ENCODE data around the gene PPDPF. TPM values are rescaled to one million over a fixed set of nuclear protein-coding genes. Genes with fewer than 3 reads are reported as not detected.

Gene PPDPF, protein sequence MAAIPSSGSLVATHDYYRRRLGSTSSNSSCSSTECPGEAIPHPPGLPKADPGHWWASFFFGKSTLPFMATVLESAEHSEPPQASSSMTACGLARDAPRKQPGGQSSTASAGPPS
- total RNA-seq (2021) (148 and 176 TPM in 2 replicates), Bru-seq, nascent RNA (percentile 66 among the genes with signal in this experiment), BruChase-seq, experiment 1, labeled RNA remaining after a 2-hour chase (percentile 59 among the genes with signal in this experiment), BruChase-seq, experiment 2, labeled RNA remaining after a 6-hour chase (percentile 80 among the genes with signal in this experiment)
- long read RNA-seq, transcript PPDPF-202 (4 exons, 868 nt): major isoform, 41 of 51 reads
- long read RNA-seq, transcript PPDPF-204 (3 exons, 478 nt): minor isoform, 7 of 51 reads
- long read RNA-seq, partial matches to known transcripts: 2 of 51 reads
- long read RNA-seq, other reads (novel, unspliced or antisense): 1 of 51 reads

DNA sequence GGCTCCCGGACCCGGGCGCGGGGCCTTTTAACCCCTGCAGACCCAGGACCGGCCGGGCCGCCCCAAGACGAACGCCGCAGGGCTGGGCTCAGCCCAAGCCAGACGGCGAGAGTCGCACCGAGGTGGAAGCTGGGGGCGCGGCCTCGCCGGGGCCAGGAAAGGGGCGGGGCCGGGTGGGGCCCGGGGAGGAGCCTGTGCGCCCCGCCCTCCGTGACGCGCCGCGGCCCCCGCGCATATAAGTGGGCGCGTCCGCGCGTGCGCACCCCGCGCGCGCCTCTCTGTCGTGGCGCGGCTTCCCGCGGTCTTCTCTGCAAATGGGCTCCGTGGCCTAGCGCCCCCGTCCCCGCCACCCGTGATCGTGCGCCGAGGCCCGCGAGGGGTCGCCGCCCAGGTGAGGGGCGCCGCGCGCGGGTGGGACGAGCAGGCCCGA lies at the start of gene PPDPF:
TSS of gene PPDPF (plus strand) at position 262 of the 430 bp plus-strand sequence. CDS start 544 bp downstream, outside the sequence.
- intact Hi-C loops (cut with micrococcal nuclease; ENCODE audit: unreplicated experiment): no loop called here
- peak within 1 kb of the TSS; percentile 77 for H3K27ac ChIP-seq (ENCODE audit: low read depth, low read length, poor library complexity, severe bottlenecking)
- POLR2A ChIA-PET (ENCODE audit: low non-redundant PET): interaction anchor here (0.6 to 1.0 kb wide), 3 partner anchors 8 to 906 kb away, joined by 3 to 5 read pairs (median 4); partner anchors contain the start of gene STMN3
- CTCF ChIA-PET: interaction anchor here (0.6 kb wide), 2 partner anchors 12 to 464 kb away, joined by 4 to 6 read pairs; no protein-coding TSS in a partner anchor
- H3K36me3 ChIP-seq (ENCODE audit: insufficient read depth, low read length, poor library complexity, severe bottlenecking): peaks cover 23% of the 10 kb centered on the region
- H3K27me3 ChIP-seq (replicated peaks; ENCODE audit: insufficient read depth, low read depth, low read length, poor library complexity): no peaks in the 10 kb centered on the region
- peaks cover 8% of the 10 kb centered on the region for H3K9me3 ChIP-seq (ENCODE audit: low read depth, low read length, poor library complexity, severe bottlenecking)
- DNase-seq (ENCODE audit: low spot score): peak; percentile 84
- TF ChIP-seq, protein P1, sequence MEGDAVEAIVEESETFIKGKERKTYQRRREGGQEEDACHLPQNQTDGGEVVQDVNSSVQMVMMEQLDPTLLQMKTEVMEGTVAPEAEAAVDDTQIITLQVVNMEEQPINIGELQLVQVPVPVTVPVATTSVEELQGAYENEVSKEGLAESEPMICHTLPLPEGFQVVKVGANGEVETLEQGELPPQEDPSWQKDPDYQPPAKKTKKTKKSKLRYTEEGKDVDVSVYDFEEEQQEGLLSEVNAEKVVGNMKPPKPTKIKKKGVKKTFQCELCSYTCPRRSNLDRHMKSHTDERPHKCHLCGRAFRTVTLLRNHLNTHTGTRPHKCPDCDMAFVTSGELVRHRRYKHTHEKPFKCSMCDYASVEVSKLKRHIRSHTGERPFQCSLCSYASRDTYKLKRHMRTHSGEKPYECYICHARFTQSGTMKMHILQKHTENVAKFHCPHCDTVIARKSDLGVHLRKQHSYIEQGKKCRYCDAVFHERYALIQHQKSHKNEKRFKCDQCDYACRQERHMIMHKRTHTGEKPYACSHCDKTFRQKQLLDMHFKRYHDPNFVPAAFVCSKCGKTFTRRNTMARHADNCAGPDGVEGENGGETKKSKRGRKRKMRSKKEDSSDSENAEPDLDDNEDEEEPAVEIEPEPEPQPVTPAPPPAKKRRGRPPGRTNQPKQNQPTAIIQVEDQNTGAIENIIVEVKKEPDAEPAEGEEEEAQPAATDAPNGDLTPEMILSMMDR (conservative IDR thresholded peaks at IDR 0.05; ENCODE audit: low read depth, low read length): no peak
- no peak for TF ChIP-seq EZH2 (IDR thresholded peaks at IDR 0.05; ENCODE audit: borderline replicate concordance, low read depth, low read length, poor library complexity, severe bottlenecking)
- BruUV-seq (replicated peaks): no TSS peak
- H3K4me3 ChIP-seq (ENCODE audit: low read depth, low read length, poor library complexity, severe bottlenecking): peak within 1 kb of the TSS; percentile 67
- H3K4me1 ChIP-seq (ENCODE audit: insufficient read depth, low read length, poor library complexity, severe bottlenecking): peaks cover 6% of the 10 kb centered on the region

DNA sequence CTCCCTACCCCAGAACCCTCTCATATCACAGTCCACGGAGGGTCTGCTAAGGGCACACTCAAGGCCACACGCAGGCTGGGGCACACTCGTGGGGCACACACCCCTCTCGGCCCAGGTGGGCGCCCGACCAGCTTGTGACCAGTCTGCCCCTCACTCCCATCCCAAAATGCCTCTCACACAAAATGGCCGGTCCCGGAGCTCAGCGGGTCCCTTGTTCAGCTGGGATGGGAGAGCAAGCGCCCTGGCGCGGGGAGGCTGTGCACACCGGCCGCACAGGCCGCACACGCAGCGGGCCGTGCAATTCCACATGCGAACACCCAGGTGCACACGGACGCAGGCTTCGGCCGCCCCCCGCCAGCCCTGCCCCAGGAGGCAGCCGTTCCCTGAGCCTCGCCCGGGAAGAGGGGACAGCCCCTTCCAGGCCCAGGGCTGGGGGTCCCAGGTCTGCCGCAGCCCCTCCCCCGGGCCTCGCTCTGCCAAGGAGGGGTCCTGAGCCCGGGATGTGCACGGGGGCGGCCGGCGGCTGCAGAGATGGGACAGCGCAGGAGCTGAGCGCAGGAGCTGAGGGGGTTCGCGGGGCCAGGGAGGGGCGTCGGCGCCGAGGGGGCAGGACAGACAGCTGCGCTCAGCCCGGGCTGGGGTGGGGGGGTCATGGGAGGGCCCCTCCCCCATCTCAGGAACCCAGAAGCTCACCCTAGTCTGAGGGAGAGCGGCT lies 49.4 kb upstream of the PPDPF start:
- POLR2A ChIA-PET (ENCODE audit: low non-redundant PET): no interaction called here
- TF ChIP-seq EZH2 (IDR thresholded peaks at IDR 0.05; ENCODE audit: borderline replicate concordance, low read depth, low read length, poor library complexity, severe bottlenecking): no peak
- TF ChIP-seq, protein P1 (conservative IDR thresholded peaks at IDR 0.05; ENCODE audit: low read depth, low read length): no peak
- H3K36me3 ChIP-seq (ENCODE audit: insufficient read depth, low read length, poor library complexity, severe bottlenecking): no peaks in the 10 kb centered on the region
- CTCF ChIA-PET: no interaction called here
- H3K4me1 ChIP-seq (ENCODE audit: insufficient read depth, low read length, poor library complexity, severe bottlenecking): peaks cover 10% of the 10 kb centered on the region
- H3K27me3 ChIP-seq (replicated peaks; ENCODE audit: insufficient read depth, low read depth, low read length, poor library complexity): peaks cover 32% of the 10 kb centered on the region
- no peaks in the 10 kb centered on the region for H3K9me3 ChIP-seq (ENCODE audit: low read depth, low read length, poor library complexity, severe bottlenecking)
- no peak for DNase-seq (ENCODE audit: low spot score)
- intact Hi-C loops (cut with micrococcal nuclease; ENCODE audit: unreplicated experiment): no loop called here
- H3K4me3 ChIP-seq (ENCODE audit: low read depth, low read length, poor library complexity, severe bottlenecking): peak overlapping the region; percentile 55
- no peak overlapping the region for H3K27ac ChIP-seq (ENCODE audit: low read depth, low read length, poor library complexity, severe bottlenecking)
- BruUV-seq (replicated peaks): no TSS peak

DNA sequence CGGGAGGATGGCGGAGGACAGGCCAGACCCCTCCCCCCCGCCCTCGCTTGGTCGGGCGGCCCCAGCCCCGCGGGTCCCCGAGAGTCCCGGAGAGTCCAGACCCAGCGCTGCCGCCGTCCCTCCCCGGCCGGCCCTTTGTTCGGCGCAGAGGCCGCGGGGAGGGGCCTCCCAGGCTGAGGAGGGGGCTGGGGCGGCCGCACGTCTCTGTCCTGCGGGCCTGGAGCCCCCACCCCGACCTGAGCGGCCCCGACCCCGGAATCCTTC lies 48.9 kb upstream of the PPDPF start:
- TF ChIP-seq, protein P1 (conservative IDR thresholded peaks at IDR 0.05; ENCODE audit: low read depth, low read length): no peak
- no peak for TF ChIP-seq EZH2 (IDR thresholded peaks at IDR 0.05; ENCODE audit: borderline replicate concordance, low read depth, low read length, poor library complexity, severe bottlenecking)
- POLR2A ChIA-PET (ENCODE audit: low non-redundant PET): no interaction called here
- intact Hi-C loops (cut with micrococcal nuclease; ENCODE audit: unreplicated experiment): no loop called here
- Histone ChIP-seq H3K36me3 (ENCODE audit: insufficient read depth, low read length, poor library complexity, severe bottlenecking) (no peaks in the 10 kb centered on the region), H3K4me1 (ENCODE audit: insufficient read depth, low read length, poor library complexity, severe bottlenecking) (peaks cover 10% of the 10 kb centered on the region), H3K9me3 (ENCODE audit: low read depth, low read length, poor library complexity, severe bottlenecking) (no peaks in the 10 kb centered on the region), H3K27me3 (replicated peaks; ENCODE audit: insufficient read depth, low read depth, low read length, poor library complexity) (peaks cover 29% of the 10 kb centered on the region), H3K4me3 (ENCODE audit: low read depth, low read length, poor library complexity, severe bottlenecking) (peak overlapping the region; percentile 55), H3K27ac (ENCODE audit: low read depth, low read length, poor library complexity, severe bottlenecking) (no peak overlapping the region)
- no TSS peak for BruUV-seq (replicated peaks)
- DNase-seq (ENCODE audit: low spot score): no peak
- CTCF ChIA-PET: no interaction called here
